SHP77 treated with DMSO at 0.1 percent for 48 hours (cell line): Measurements from ENCODE around the gene PINLYP.
"Not testable (repeated sequence)": the region's sequence is repeated elsewhere in the genome, so short reads cannot be mapped to it uniquely, and the experiment has no call there.

Source experiments
- DNase-seq: peaks from one replicate; lab custom pipeline; 2025; lab: John Stamatoyannopoulos, UW

Gene PINLYP

DNA sequence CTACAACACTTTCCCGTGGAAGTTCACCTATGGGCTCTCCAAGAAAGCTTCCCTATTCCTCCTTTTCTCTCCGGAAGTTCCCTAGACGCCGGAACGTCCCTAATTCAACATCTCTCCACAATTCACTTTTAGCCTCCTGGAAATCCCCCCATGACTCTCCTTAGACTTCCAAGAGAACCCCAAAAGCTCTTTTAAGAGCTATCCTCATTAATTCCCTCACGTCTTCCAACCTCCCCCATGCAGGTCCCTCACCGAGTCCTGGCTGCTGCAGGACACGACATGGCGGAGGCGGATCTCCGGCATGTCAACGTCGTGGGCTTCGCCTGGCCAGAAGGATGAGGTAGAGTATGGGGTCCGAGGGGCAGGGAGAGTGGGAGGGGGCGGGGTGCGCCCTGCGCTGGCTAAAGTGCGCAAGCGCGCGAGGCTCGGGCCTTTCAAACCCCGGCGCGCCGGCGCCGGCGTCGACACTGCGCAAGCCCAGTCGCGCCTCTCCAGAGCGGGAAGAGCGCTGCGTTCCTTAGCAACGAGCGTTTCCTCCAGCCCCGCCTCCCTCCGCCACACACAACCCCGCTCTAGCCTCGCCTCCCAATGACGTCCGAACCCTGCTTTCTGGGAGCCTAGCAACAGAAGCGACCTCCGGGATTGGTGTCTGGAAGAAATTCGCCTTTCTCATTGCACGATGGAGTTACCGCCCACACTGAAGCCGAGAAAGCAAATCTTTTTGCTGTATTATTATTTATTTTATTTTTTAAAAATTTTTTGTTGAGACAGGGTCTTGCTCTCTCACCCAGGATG is at the start of gene PINLYP, which contains the start of gene XRCC1:
Gene PINLYP (plus strand): TSS at position 646 of the 795 bp plus-strand sequence. CDS start 1,391 bp downstream, outside the sequence.
Gene XRCC1 (minus strand): TSS at position 372 of the 795 bp plus-strand sequence. CDS start 69 bp downstream, at position 303.
- DNase-seq: peak; percentile 94

- DNase-seq: no peak
These were observed 49.5 kb upstream of the PINLYP start for GRCh38 chr19:43525836-43526771.

- peak; percentile 16 for DNase-seq
These were observed 48.4 kb upstream of the PINLYP start, which contains the start of gene ETHE1 for GRCh38 chr19:43526884-43527859. TSS of gene ETHE1 (minus strand) at chr19:43527201. CDS start at chr19:43527177, 24 bp downstream.

DNA sequence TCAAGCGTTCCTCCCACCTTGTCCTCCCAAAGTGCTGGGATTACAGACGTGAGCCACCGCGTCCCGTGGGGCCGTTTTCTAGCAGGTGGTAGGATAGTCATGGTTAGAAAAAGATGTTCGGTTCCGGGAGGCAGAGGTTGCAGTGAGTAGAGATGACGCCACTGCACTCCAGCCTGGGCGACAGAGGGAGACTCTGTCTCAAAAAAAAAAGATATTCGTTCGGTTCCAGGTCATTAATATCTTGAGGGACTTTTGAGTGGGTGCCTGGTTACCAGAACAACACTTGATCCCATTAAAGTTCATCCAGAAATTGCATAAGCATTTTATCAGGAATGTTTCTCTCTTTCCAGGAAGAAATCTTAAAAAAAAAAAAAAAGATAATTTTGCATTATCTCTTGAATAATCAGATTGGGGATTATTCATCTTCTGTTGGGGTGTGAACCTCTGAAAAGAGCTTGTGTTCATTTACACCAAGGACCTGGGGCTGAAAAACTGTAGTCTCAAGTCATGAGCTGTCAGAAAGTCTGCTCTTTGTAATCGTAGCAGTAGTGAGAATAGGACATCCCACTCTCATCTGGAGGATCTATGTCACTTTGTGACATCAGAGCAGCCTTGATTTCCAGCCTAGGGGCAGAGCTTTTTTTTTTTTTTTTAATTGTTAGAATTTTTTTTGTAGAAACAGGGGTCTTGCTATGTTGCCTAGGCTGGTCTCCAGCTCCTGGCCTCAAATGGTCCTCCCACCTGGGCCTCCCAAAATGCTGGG is 47.6 kb upstream of the PINLYP start:
- DNase-seq: peak; percentile 28

DNA sequence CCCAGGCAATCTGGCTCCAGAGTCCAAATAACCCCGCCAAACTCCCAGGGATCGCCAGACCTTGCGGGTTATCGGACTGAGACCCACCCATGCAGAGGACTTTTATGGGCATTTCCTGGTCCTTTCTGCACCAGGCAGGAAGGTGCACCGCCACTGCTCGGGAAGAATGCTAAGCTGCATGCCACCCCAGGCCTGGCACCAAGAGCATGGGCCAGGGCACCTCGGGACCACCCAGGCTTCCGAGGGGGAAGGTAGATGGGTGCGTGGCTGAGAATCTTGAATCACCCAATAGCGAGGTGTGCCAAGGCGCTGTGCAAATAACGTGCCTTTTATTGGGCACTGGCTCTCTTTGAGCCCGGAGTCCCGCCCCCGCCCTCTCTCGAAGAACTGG is 43.0 kb upstream of the PINLYP start:
- peak; percentile 83 for DNase-seq

DNA sequence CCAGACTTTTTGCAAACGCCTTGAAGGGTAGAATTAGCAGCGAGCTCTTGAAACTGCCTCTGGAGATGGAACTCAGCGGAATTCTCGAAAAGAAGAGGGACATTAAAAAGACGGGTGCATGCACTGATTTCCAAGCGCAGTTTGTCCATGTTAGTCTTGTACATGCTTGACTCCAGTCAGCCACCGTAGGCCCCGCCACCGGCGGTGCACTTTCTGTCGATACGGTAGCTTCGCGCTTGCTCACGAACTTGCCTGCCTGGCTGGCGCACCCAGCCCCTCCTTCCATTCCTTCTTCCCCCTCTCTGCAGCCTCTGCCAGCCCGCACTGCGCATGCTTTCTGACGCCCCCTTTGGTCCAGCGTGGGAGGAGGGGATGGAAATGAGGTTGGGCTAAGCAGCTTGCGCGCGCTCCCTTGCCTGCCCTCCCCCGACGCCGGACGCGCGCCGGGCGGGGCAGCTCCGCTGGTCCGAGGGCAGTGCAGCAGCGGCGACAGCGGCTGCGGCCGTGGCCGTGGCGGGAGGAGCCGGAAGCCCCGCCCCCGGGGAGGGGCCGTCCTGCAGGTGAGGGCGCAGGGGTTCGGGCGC is 42.5 kb upstream of the PINLYP start, which contains the start of gene ZNF575:
Gene ZNF575 (plus strand): TSS at position 227 of the 584 bp plus-strand sequence. CDS start 1,235 bp downstream, outside the sequence.
- DNase-seq: peak; percentile 93

DNA sequence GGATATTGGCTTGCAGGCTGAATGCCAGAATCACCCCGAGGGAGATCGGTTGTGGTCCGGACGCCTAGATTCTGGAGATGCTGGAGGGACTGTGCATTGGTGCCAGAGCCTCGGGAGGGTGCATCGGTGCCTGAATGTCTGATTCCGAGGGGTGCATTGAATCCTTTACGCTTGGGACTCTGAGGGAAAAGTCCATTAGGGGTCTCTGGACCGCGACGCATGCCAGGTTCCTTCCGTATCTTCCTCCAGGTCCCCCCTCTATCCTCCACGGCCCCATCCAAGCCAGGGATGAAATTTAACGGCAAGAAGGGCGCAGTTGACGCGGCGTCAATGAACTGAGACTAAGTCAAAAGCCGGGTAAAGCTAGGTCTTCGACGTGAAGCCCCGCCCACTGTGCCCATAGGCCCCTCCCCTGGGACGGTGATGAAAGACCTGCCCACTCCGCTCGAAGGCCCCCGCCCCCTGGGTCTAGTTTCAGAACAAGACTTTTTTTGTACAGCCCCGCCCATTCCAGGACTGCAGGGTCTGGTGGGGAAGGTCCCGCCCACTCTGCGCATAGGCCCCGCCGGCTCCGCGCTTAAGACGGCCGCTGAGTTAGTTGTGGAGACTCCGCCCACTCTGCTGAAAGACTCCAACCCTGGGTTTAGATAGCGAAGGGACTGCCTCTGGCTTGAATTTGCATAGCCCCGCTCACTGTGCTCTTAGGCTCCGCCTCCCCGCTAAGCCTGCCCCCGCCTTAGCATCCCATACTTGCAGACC is 41.9 kb upstream of the PINLYP start:
- DNase-seq: peak; percentile 89

DNA sequence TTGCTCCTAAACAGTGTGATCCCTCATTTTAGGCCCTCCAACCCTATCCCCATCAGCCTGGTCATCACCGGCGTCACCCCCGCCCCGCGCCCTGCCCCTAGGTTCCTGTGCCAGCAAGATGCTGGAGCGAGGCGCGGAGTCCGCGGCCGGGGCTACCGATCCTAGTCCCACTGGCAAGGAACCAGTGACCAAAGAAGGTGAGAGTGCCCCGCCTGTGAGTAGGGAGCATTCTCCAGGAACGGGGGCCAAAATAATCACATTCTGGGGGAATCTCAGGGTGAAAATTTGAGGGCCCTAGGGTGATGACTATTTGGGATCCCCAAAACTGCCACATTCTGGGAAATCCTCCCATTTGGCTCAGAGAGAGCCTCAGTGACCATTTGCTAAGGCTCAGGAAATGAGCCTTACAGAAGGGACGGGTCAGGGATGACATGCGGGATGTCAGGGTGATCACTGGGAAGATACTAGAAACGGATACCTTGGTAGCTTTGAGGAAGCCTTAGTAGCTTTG is 41.2 kb upstream of the PINLYP start:
- DNase-seq: no peak

GRCh38 chr19:43534816-43535761 is 40.5 kb upstream of the PINLYP start:
- peak; percentile 42 for DNase-seq

GRCh38 chr19:43538922-43539321 is 36.7 kb upstream of the PINLYP start:
- DNase-seq: no peak

DNA sequence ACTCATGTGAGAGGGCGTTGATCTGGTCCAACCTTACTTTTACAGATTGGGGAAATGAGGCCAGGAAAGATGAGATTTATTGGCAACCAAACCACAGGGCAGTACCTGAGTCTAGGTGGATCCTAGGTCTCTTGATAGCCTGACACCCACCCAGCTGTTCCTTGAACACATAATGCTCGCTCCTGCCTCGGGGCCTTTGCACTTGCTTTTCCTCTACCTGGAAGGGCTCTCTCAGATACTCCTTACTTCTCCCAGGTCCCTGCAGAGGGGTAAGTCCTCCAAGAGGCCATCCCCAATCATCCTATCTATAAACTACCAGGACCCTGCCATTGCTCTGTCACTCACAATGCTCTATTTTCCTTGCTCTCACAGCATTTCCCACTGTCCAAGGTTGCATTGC is 35.2 kb upstream of the PINLYP start:
- DNase-seq: no peak

DNA sequence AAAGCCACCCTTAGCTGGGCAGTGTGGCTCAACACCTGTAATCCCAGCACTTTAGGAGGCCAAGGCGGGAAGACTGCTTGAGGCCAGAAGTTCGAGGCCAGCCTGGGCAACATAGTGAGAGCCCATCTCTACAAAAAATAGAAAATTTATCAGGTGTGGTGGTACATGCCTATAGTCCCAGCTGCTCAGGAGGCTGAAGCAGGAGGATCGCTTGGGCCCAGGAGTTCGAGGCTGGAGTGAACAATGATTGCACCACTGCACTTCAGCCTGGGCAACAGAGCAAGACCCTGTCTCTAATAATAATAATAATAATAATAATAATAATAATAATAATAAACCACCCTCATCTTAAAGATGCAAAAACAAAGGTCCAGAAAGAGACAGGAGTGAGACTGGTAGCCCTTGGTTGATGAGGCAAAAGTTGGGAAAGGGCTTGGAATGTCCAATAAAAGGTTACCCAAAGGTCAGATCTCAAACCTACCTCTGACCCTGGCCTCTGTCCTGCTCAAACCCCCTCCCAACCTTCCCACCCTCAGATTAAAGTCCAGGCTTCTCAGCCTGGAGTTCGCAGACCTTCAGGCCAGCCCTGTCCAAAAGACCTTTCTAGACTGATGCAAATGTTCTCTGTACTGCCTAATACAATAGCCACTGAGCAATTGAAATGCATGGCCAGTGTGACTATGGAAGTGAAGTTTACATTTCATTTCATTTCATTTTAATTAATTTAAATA is 33.5 kb upstream of the PINLYP start:
- DNase-seq: no peak

DNA sequence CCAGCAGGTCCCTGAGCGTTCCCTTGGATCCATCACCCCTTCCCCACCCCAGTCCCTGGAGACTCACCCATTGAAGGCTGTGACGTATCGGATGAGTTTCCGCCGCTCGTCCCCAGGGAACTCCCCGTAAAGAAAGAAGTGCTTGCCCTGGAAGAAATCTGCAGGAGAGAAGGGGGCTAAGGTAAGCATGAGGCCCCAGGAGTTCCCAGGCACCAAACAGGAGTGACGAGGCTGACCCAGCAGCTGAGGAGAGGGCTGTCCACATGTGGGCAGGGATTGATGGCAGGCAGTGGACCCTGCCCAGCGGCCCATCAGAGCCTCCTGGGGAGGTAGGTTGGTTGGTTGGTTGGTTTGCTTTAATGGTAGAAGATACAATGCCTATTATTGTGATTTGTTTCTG is 31.5 kb upstream of the PINLYP start:
- no peak for DNase-seq

GRCh38 chr19:43545276-43545675 is 30.3 kb upstream of the PINLYP start:
- DNase-seq: no peak

DNA sequence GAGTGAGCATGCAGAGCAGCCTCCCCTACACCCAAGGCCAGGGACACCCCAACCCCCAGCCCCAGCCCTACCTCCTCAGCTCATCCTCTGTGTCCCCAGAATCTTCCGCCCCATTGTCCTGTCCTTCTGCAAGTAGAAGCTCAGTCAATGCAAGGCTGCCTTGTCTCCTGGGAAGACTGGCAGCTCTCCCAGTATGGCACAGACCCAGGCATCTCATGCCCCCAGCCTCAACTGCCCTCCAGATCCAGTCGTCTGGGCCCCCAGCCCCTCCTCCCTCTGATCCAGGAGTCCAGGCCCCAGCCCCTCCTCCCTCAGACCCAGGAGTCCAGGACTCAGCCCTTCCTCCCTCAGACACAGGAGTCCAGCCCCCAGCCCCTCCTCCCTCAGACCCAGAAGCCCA is 29.6 kb upstream of the PINLYP start:
- no peak for DNase-seq

DNA sequence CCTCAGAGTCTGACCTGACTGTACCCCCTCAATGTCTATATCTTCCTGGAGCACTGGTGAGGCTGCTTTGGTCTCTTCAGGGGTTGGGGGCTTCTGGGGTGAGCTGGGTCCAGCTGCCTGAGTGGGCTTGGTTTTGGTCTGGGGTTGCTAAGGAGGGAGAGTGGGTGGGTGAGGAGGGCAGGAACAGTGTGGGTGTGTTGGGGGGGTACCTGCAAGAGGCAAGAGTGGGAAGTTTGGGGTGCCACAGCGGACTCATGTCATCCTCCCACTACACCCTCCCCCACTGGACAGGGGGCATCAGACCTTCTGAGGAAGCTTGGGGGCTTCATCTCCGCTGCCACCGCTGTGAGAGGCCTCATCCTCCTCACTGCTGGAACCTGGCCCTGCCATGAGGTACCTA is 29.0 kb upstream of the PINLYP start:
- no peak for DNase-seq

DNA sequence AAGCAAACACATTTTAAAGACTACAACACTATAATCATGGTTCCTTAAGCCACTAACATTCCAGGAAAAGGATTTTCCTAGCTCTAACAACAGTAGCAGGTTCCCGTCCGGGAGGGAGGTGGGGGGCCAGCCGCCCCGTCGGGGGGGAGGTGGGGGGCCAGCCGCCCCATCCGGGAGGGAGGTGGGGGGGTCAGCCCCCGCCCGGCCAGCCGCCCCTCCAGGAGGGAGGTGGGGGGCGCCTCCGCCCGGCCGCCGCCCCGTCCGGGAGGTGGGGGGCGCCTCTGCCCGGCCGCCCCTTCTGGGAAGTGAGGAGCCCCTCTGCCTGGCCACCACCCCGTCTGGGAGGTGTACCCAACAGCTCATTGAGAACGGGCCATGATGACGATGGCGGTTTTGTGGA is 27.7 kb upstream of the PINLYP start:
- not testable (repeated sequence) for DNase-seq
